ENCODE data around the gene PHEX. TPM values are rescaled to one million over a fixed set of nuclear protein-coding genes. Genes with fewer than 3 reads are reported as not detected.

Gene PHEX
- polyA plus RNA-seq, 1 donor (not counting 4 experiments of a cell fraction or from before 2014, with no cell fraction given) = 0.80 TPM

GRCh38 chrX:22033818-22034217 is 1.7 kb downstream of the PHEX start:
- dilution Hi-C loops (cut with MboI; ENCODE audit: extremely low pct_ligation_motif_present, low sequenced_read_pairs) = no loop called here

GRCh38 chrX:22035236-22035635 is 3.1 kb downstream of the PHEX start:
- Histone ChIP-seq H3K4me2 (ENCODE audit: control insufficient read depth, extremely low read depth, insufficient read depth, low read depth, low read length) (no peak overlapping the region), H3K9me1 (ENCODE audit: control insufficient read depth, extremely low read depth, insufficient read depth, low read length) (no peaks in the 10 kb centered on the region), H3K9me3 (ENCODE audit: control insufficient read depth, low read depth, low read length) (no peaks in the 10 kb centered on the region), H3K79me2 (ENCODE audit: control insufficient read depth, insufficient read depth, low read length) (no peaks in the 10 kb centered on the region), H3K27ac (ENCODE audit: control insufficient read depth, insufficient read depth, low read length) (no peak overlapping the region), H3K27me3 (ENCODE audit: control insufficient read depth, extremely low read depth, insufficient read depth, low read length) (no peaks in the 10 kb centered on the region), H3K4me3 (ENCODE audit: control insufficient read depth in 2 of 3, extremely low read depth in 1 of 3, insufficient read depth in 2 of 3, low read depth in 1 of 3, low read length in 3 of 3) (no peak overlapping the region), H4K20me1 (ENCODE audit: control insufficient read depth, extremely low read depth, insufficient read depth, low read length) (no peaks in the 10 kb centered on the region), H3K4me1 (ENCODE audit: control insufficient read depth, extremely low read depth, insufficient read depth, low read length) (no peaks in the 10 kb centered on the region), H3K36me3 (ENCODE audit: control insufficient read depth in 2 of 2, extremely low read depth in 1 of 2, insufficient read depth in 2 of 2, low read length in 2 of 2) (no peaks in the 10 kb centered on the region), H2AFZ (ENCODE audit: control insufficient read depth, low read length) (no peak overlapping the region), H3K9ac (ENCODE audit: control insufficient read depth, extremely low read depth, insufficient read depth, low read length) (no peak overlapping the region)
- TF ChIP-seq EZH2 (IDR thresholded peaks at IDR 0.05; ENCODE audit: low read length) = no peak
- TF ChIP-seq CTCF (optimal IDR thresholded peaks at IDR 0.05 in 1 of 3, IDR thresholded peaks at IDR 0.05 in 1 of 3, conservative IDR thresholded peaks at IDR 0.05 in 1 of 3; ENCODE audit: extremely low read depth in 1 of 3, insufficient read depth in 2 of 3, low read length in 3 of 3) = no peak
- no peak for FAIRE-seq
- no peak for DNase-seq (ENCODE audit: low read depth, low spot score)
- dilution Hi-C loops (cut with MboI; ENCODE audit: extremely low pct_ligation_motif_present, low sequenced_read_pairs) = no loop called here

More at GRCh38 chrX:22033818-22034217, 1.7 kb downstream of the PHEX start:
- no peak overlapping the region for H2AFZ ChIP-seq (ENCODE audit: control insufficient read depth, low read length)
- H3K9me1 ChIP-seq (ENCODE audit: control insufficient read depth, extremely low read depth, insufficient read depth, low read length) = no peaks in the 10 kb centered on the region
- TF ChIP-seq EZH2 (IDR thresholded peaks at IDR 0.05; ENCODE audit: low read length) = no peak
- TF ChIP-seq CTCF (optimal IDR thresholded peaks at IDR 0.05 in 1 of 3, IDR thresholded peaks at IDR 0.05 in 1 of 3, conservative IDR thresholded peaks at IDR 0.05 in 1 of 3; ENCODE audit: extremely low read depth in 1 of 3, insufficient read depth in 2 of 3, low read length in 3 of 3) = no peak
- no peak overlapping the region for H3K27ac ChIP-seq (ENCODE audit: control insufficient read depth, insufficient read depth, low read length)
- no peaks in the 10 kb centered on the region for H3K79me2 ChIP-seq (ENCODE audit: control insufficient read depth, insufficient read depth, low read length)
- no peaks in the 10 kb centered on the region for H3K4me1 ChIP-seq (ENCODE audit: control insufficient read depth, extremely low read depth, insufficient read depth, low read length)
- no peak overlapping the region for H3K9ac ChIP-seq (ENCODE audit: control insufficient read depth, extremely low read depth, insufficient read depth, low read length)
- no peak overlapping the region for H3K4me3 ChIP-seq (ENCODE audit: control insufficient read depth in 2 of 3, extremely low read depth in 1 of 3, insufficient read depth in 2 of 3, low read depth in 1 of 3, low read length in 3 of 3)
- H3K36me3 ChIP-seq (ENCODE audit: control insufficient read depth in 2 of 2, extremely low read depth in 1 of 2, insufficient read depth in 2 of 2, low read length in 2 of 2) = no peaks in the 10 kb centered on the region
- H3K4me2 ChIP-seq (ENCODE audit: control insufficient read depth, extremely low read depth, insufficient read depth, low read depth, low read length) = no peak overlapping the region
- H3K9me3 ChIP-seq (ENCODE audit: control insufficient read depth, low read depth, low read length) = no peaks in the 10 kb centered on the region
- H3K27me3 ChIP-seq (ENCODE audit: control insufficient read depth, extremely low read depth, insufficient read depth, low read length) = no peaks in the 10 kb centered on the region
- no peaks in the 10 kb centered on the region for H4K20me1 ChIP-seq (ENCODE audit: control insufficient read depth, extremely low read depth, insufficient read depth, low read length)
- DNase-seq (ENCODE audit: low read depth, low spot score) = no peak
- FAIRE-seq = no peak
